GM19452 (cell line): ENCODE results near the gene LPAR6.
"Not testable (repeated sequence)": the region's sequence is repeated elsewhere in the genome, so short reads cannot be mapped to it uniquely, and the experiment has no call there.

Experiments used
- ATAC-seq: cut with Tn5 transposase; IDR thresholded peaks from one replicate; pipeline ENCODE4 v1.9.1; 2021; ENCODE audit not compliant: unreplicated experiment

Gene LPAR6

GRCh38 chr13:48412881-48413351 lies at the start of gene LPAR6:
Gene LPAR6 (minus strand): TSS chr13:48413113. CDS start chr13:48412423, 690 bp downstream.
- ATAC-seq: no peak

- no peak for ATAC-seq
Observed at GRCh38 chr13:48457578-48458242, 44.8 kb upstream of the LPAR6 start.

GRCh38 chr13:48456546-48456945 lies 43.6 kb upstream of the LPAR6 start:
- no peak for ATAC-seq

- ATAC-seq: not testable (repeated sequence)
Observed at GRCh38 chr13:48451196-48451595, 38.3 kb upstream of the LPAR6 start.

GRCh38 chr13:48449656-48450055 lies 36.7 kb upstream of the LPAR6 start:
- no peak for ATAC-seq

- ATAC-seq: no peak
Observed at GRCh38 chr13:48448959-48449614, 36.2 kb upstream of the LPAR6 start.

- no peak for ATAC-seq
Observed at GRCh38 chr13:48448285-48448958, 35.5 kb upstream of the LPAR6 start.

GRCh38 chr13:48446464-48446863 lies 33.6 kb upstream of the LPAR6 start:
- ATAC-seq: no peak

- ATAC-seq: no peak
Observed at GRCh38 chr13:48443442-48444208, 30.7 kb upstream of the LPAR6 start.

GRCh38 chr13:48437371-48437770 lies 24.5 kb upstream of the LPAR6 start:
- no peak for ATAC-seq

- no peak for ATAC-seq
Observed at GRCh38 chr13:48436661-48437288, 23.9 kb upstream of the LPAR6 start.

GRCh38 chr13:48434200-48434599 lies 21.3 kb upstream of the LPAR6 start:
- no peak for ATAC-seq

GRCh38 chr13:48431987-48432615 lies 19.2 kb upstream of the LPAR6 start:
- no peak for ATAC-seq

- no peak for ATAC-seq
Observed at GRCh38 chr13:48431431-48431830, 18.5 kb upstream of the LPAR6 start.

- ATAC-seq: no peak
Observed at GRCh38 chr13:48429886-48430285, 17.0 kb upstream of the LPAR6 start.

GRCh38 chr13:48429036-48429435 lies 16.1 kb upstream of the LPAR6 start:
- no peak for ATAC-seq

GRCh38 chr13:48426755-48427298 lies 13.9 kb upstream of the LPAR6 start:
- ATAC-seq: not testable (repeated sequence)

- ATAC-seq: no peak
Observed at GRCh38 chr13:48426052-48426451, 13.1 kb upstream of the LPAR6 start.

- no peak for ATAC-seq
Observed at GRCh38 chr13:48424212-48424611, 11.3 kb upstream of the LPAR6 start.

- ATAC-seq: not testable (repeated sequence)
Observed at GRCh38 chr13:48422003-48422402, 9.1 kb upstream of the LPAR6 start.
